GM18505 (cell line): ENCODE results near the gene ADARB2.

Experiments used
- ATAC-seq: cut with Tn5 transposase; IDR thresholded peaks from one replicate; pipeline ENCODE4 v1.9.1; 2021; ENCODE audit not compliant: unreplicated experiment
- POLR2A ChIP-seq: IDR thresholded peaks from 4 replicates; pipeline ENCODE4 v1.6.1; 2011; ENCODE audit warnings: borderline replicate concordance; ENCODE audit not compliant: insufficient read depth, insufficient read length; ENCODE audit errors: extremely low read depth

Gene ADARB2

GRCh38 chr10:1216574-1217236, 520.6 kb downstream of the ADARB2 start:
- no peak for TF ChIP-seq POLR2A
- no peak for ATAC-seq

DNA sequence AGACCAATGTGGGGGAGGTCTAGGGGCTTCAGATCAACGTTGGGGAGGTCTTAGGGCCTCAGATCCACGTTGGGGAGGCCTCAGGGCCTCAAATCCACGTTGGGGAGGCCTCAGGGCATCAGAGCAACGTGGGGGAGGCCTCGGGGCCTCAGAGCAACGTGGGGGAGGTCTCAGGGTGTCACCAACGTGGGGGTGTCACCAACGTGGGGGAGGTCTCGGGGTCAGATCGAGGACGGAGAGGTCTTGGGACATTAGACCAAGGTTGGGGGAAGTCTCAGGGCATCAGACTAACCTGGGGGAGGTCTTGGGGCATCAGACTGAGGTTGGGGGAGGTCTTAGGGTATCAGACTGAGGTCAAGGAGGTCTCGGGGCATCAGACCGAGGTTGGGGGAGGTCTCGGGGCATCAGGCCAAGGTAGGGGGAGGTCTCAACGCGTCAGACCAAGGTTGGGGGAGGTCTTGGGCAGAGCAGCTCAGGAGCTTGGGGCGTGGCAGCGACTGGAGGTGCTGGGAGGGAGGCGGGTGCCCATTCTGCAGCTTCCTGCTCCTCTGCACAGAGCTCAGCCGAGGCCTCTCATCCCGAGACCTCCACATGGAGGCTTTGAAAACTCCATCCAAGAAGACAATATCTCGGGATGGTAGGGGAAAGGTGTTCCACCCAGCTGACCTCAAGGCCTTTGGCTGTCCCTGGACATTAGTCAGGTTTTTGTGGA, 521.3 kb downstream of the ADARB2 start:
- no peak for ATAC-seq
- TF ChIP-seq POLR2A = no peak

- no peak for ATAC-seq
These were observed 522.3 kb downstream of the ADARB2 start for GRCh38 chr10:1214882-1215540.

DNA sequence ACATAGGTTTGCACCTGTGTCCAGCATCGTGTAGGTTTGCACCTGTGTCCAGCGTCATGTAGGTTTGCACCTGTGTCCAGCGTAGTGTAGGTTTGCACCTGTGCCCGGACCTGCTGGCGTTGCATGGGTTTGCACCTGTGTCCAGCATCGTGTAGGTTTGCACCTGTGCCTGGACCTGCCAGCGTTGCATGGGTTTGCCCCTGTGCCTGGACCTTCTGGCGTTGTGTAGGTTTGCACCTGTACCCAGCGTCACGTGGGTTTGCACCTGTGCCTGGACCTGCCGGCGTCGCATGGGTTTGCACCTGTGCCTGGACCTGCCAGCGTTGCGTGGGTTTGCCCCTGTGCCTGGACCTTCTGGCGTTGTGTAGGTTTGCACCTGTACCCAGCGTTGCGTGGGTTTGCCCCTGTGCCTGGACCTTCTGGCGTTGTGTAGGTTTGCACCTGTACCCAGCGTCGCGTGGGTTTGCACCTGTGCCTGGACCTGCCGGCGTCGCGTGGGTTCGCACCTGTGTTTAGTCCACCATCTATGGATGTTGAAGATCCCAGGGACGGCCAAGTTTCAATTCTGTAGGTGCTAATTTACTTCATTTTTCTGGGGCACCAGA, 523.2 kb downstream of the ADARB2 start:
- no peak for TF ChIP-seq POLR2A
- ATAC-seq = no peak

More at GRCh38 chr10:1214882-1215540, 522.3 kb downstream of the ADARB2 start:
- TF ChIP-seq POLR2A = no peak

GRCh38 chr10:1213252-1214070, 523.9 kb downstream of the ADARB2 start:
- no peak for ATAC-seq

GRCh38 chr10:1212571-1213141, 524.7 kb downstream of the ADARB2 start:
- TF ChIP-seq POLR2A = no peak
- ATAC-seq = no peak

More at GRCh38 chr10:1213252-1214070, 523.9 kb downstream of the ADARB2 start:
- TF ChIP-seq POLR2A = no peak

GRCh38 chr10:1211844-1212570, 525.3 kb downstream of the ADARB2 start:
- no peak for ATAC-seq
- TF ChIP-seq POLR2A = no peak

DNA sequence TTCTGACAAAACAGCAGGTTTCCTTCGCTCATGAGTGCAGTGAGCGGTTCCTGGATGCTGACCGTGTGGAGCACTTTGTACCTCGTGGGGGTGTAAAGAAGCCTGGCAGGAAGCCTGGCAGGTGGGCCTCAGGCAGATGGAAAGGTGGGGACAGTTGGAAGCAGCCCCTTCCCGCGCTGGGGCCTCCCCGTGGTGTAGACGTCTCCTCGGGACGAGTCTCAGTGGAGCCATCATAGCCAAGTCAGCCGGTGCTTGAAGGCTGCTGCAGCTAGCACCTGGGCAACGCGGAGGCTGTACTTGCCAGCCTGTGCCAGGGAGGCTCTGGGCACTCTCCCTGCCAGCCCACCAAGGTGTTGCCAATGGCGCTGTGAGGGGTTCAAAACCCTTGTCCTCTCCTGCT, 526.7 kb downstream of the ADARB2 start:
- no peak for TF ChIP-seq POLR2A
- ATAC-seq = no peak

DNA sequence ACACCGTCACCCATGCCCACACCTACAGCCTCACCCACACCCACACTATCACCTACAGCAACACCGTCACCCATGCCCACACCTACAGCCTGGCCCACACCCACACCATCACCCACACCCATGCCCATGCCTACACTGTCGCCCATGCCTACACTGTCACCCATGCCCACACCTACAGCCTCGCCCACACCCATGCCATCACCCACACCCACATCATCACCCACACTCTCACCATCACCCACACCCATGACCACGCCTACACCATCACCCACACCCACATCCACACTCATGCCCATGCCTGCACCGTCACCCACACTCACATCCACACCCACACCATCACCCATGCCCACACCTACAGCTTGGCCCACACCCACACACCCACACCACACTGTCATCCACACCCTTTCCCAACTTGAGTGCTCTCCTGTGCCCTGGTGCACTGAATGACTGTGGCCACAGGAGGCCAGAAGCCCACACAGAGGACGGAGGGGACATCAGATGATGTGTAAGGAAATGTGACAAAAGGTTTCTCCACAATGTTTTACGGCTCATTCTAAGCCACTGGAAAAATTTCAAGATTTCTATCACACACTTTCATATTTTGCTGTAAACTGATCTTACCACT, 527.9 kb downstream of the ADARB2 start:
- TF ChIP-seq POLR2A = no peak
- ATAC-seq = no peak

- no peak for ATAC-seq
- no peak for TF ChIP-seq POLR2A
These were observed 528.7 kb downstream of the ADARB2 start for GRCh38 chr10:1208366-1209311.
